Loucy (cell line): ENCODE measurements around the gene RGS6.

Experiments used
- H2AFZ ChIP-seq: fragments of 200-600 bp; sonication (generic); 2 replicates; pipeline ENCODE4 v1.6.0; 2016; ENCODE audit warnings: antibody characterized with exemption, mild to moderate bottlenecking, low read length, moderate library complexity
- H3F3A ChIP-seq: fragments of 200-600 bp; 2 replicates; pipeline ENCODE4 v1.6.0; 2016; ENCODE audit warnings: antibody characterized with exemption, low read depth, mild to moderate bottlenecking
- H3K27me3 ChIP-seq: fragments of 200-600 bp; sonication (generic); 2 replicates; pipeline ENCODE4 v1.6.1; 2014; ENCODE audit warnings: low read length, mild to moderate bottlenecking; ENCODE audit not compliant: insufficient read depth, poor library complexity, severe bottlenecking
- H3K36me3 ChIP-seq: fragments of 200-600 bp; sonication (generic); 2 replicates; pipeline ENCODE4 v1.6.1; 2016; ENCODE audit warnings: low read length; ENCODE audit not compliant: insufficient read depth
- H3K4me1 ChIP-seq: fragments of 200-600 bp; sonication (generic); 2 replicates; pipeline ENCODE4 v1.5.1; 2014; ENCODE audit warnings: low read length, mild to moderate bottlenecking; ENCODE audit not compliant: insufficient read depth, poor library complexity, severe bottlenecking
- H3K4me2 ChIP-seq: fragments of 200-600 bp; sonication (generic); 2 replicates; pipeline ENCODE4 v1.6.0; 2014; ENCODE audit warnings: antibody characterized with exemption, low read length, low read depth, mild to moderate bottlenecking; ENCODE audit not compliant: poor library complexity, severe bottlenecking
- H3K4me3 ChIP-seq: fragments of 200-600 bp; sonication (generic); 2 replicates; pipeline ENCODE4 v1.5.1; 2014; ENCODE audit warnings: low read length, mild to moderate bottlenecking, mixed read lengths; ENCODE audit not compliant: poor library complexity, severe bottlenecking
- H3K79me2 ChIP-seq: fragments of 200-600 bp; sonication (generic); 2 replicates; pipeline ENCODE4 v1.6.1; 2014; ENCODE audit warnings: low read length; ENCODE audit not compliant: insufficient read depth
- H3K9ac ChIP-seq: fragments of 200-600 bp; sonication (generic); 2 replicates; pipeline ENCODE4 v1.6.0; 2014; ENCODE audit warnings: mild to moderate bottlenecking, low read depth, low read length, moderate library complexity; ENCODE audit not compliant: poor library complexity, severe bottlenecking
- H3K9me2 ChIP-seq: fragments of 200-600 bp; sonication (generic); replicated peaks from 2 replicates; pipeline ENCODE4 v1.6.1; 2016; ENCODE audit warnings: low read depth, low read length, mixed read lengths
- H3K9me3 ChIP-seq: fragments of 200-600 bp; sonication (generic); 2 replicates; pipeline ENCODE4 v1.6.1; 2014; ENCODE audit warnings: mild to moderate bottlenecking, antibody characterized with exemption, low read length, low read depth; ENCODE audit not compliant: insufficient read depth
- H4K20me1 ChIP-seq: fragments of 200-600 bp; sonication (generic); 2 replicates; pipeline ENCODE4 v1.6.0; 2014; ENCODE audit warnings: antibody characterized with exemption, low read length, mild to moderate bottlenecking; ENCODE audit not compliant: insufficient read depth, poor library complexity, severe bottlenecking
- CTCF ChIP-seq: fragments of 200-600 bp; sonication (generic); conservative IDR thresholded peaks from 2 replicates; pipeline ENCODE4 v1.5.1; 2014; ENCODE audit warnings: mild to moderate bottlenecking, antibody characterized with exemption, low read length
- EZH2phosphoT487 ChIP-seq: fragments of 200-600 bp; IDR thresholded peaks from 2 replicates; pipeline ENCODE4 v1.6.1; 2018; ENCODE audit warnings: antibody characterized with exemption, mild to moderate bottlenecking, moderate library complexity, borderline replicate concordance

The RGS6 gene

DNA sequence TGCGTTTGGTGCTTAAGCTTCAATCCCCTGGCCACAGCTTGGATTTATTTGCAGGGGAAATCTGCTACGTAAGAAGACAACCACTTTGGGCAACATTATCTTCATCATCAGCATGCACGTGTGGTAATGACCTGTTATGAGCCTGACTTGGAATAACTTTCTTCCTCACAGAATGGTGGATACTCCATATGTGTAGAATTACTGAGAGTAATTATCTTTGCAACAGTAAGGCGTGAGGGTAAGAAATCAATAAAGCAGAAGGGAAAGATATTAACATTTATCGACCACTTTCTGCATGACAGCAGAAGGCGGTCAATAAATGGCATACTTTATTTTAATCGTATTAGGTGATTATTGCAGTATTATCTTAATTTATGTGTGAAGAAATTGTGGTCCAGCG is 152.7 kb downstream of the RGS6 start:
- no peaks in the 10 kb centered on the region for H4K20me1 ChIP-seq
- H3K27me3 ChIP-seq = no peaks in the 10 kb centered on the region
- TF ChIP-seq EZH2phosphoT487 (no peak), CTCF (no peak)
- H3K4me3 ChIP-seq = no peak overlapping the region
- no peak overlapping the region for H2AFZ ChIP-seq
- peaks cover 3% of the 10 kb centered on the region; the same call in 1 of the 2 replicates for H3K9me3 ChIP-seq
- no peak overlapping the region for H3K4me2 ChIP-seq
- H3K9ac ChIP-seq = no peak overlapping the region
- H3K4me1 ChIP-seq = peaks cover 8% of the 10 kb centered on the region
- H3F3A ChIP-seq = no peaks in the 10 kb centered on the region; the same call in 1 of the 2 replicates
- H3K36me3 ChIP-seq = no peaks in the 10 kb centered on the region
- H3K9me2 ChIP-seq = no peaks in the 10 kb centered on the region
- no peaks in the 10 kb centered on the region; the same call in 1 of the 2 replicates for H3K79me2 ChIP-seq

DNA sequence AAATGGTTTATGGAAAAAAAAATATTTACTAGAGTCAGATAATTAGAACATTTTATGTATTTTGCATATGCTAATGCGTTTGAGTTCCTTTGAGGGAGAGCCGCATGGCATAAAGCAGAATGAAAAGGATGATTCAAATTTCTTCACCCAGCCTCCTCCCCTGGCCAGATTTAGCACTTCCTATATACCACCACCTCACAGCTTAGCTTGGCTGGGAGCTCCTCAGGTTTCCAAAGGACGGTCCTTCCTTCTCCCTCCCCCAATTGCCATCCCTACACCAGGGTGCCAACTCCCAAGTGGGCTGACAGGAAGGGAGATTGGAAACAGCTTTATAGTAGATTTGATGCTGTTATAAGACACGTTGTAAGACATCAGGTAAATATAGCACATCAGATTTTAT is 157.4 kb downstream of the RGS6 start:
- Histone ChIP-seq H3K4me2 (no peak overlapping the region), H3K36me3 (no peaks in the 10 kb centered on the region), H3K9me2 (no peaks in the 10 kb centered on the region), H4K20me1 (no peaks in the 10 kb centered on the region), H3K79me2 (no peaks in the 10 kb centered on the region), H3F3A (no peaks in the 10 kb centered on the region), H3K9me3 (no peaks in the 10 kb centered on the region), H3K9ac (no peak overlapping the region), H3K27me3 (no peaks in the 10 kb centered on the region), H2AFZ (no peak overlapping the region), H3K4me3 (no peak overlapping the region), H3K4me1 (peaks cover 6% of the 10 kb centered on the region)
- TF ChIP-seq CTCF (no peak), EZH2phosphoT487 (no peak)

DNA sequence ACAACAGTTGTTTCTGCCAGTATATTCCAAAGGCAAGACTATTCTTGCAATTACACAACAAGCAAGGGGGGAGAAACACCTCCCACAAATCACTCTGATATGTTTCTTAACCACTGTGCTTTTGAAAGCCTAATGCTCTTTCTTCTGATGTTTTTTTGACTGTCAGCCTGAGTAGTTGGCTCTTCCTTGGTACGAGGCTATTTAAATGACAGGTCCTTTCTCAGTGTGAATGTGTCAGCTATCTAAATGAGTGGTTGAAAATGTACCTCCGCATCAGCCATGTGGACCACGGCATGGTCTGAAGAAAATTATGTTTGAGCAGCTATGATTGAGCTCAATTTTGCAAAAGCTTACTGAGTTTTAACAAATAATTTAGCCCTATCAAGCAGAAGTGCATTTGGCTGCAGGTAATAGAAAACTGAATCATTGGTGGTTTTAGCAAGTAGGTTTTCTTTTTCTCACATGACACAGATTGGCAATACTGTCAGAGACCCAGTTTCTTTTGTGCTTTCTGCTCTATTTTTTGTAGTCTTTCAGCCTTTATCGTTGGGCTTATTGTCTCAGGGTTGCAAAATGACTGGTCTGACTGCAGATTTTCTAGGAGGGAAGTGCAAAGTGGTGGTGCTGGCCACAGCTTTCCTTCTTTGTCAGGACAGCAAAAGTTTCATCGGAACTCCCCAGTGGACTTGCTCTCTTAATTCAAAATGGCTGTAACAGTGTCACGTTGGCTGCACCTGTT is 162.8 kb downstream of the RGS6 start:
- no peaks in the 10 kb centered on the region for H3K27me3 ChIP-seq
- no peaks in the 10 kb centered on the region for H4K20me1 ChIP-seq
- no peaks in the 10 kb centered on the region for H3K36me3 ChIP-seq
- H2AFZ ChIP-seq = no peak overlapping the region
- peak overlapping the region; percentile 13 for H3K4me2 ChIP-seq
- no peaks in the 10 kb centered on the region for H3K9me3 ChIP-seq
- H3K4me3 ChIP-seq = no peak overlapping the region
- no peaks in the 10 kb centered on the region for H3F3A ChIP-seq
- peaks cover 38% of the 10 kb centered on the region for H3K4me1 ChIP-seq
- no peaks in the 10 kb centered on the region for H3K9me2 ChIP-seq
- no peak overlapping the region for H3K9ac ChIP-seq
- TF ChIP-seq EZH2phosphoT487 (no peak), CTCF (no peak)
- H3K79me2 ChIP-seq = no peaks in the 10 kb centered on the region
